GM23338 (cell line): ENCODE results near the gene ZNF526.

ENCODE experiments used
- CREB1 ChIP-seq: fragments of 250-450 bp; sonication (Bioruptor Pico); IDR thresholded peaks from 2 replicates; pipeline ENCODE4 v1.5.0; 2020; ENCODE audit warnings: low read depth, mild to moderate bottlenecking, moderate library complexity
- CTCF ChIP-seq, 2 experiments: fragments of 200-600 bp in 1 of 2; sonication (generic) in 1 of 2; conservative IDR thresholded peaks; 2 replicates each; pipeline versions ENCODE4 v1.5.1 to v1.6.1; 2016 to 2017; ENCODE audit warnings: antibody characterized with exemption in 2 of 2, low read depth in 2 of 2, mild to moderate bottlenecking in 2 of 2, moderate library complexity in 1 of 2
- EZH2 ChIP-seq: fragments of 200-600 bp; sonication (generic); IDR thresholded peaks from one replicate; pipeline ENCODE4 v1.8.0; 2017; ENCODE audit warnings: antibody characterized with exemption, mild to moderate bottlenecking, low read depth; ENCODE audit not compliant: unreplicated experiment
- POLR2AphosphoS5 ChIP-seq: IDR thresholded peaks from 2 replicates; pipeline ENCODE4 v1.6.1; 2016; ENCODE audit warnings: antibody characterized with exemption, low read depth
- REST ChIP-seq: IDR thresholded peaks from one replicate; pipeline ENCODE4 v1.6.1; 2018; ENCODE audit warnings: antibody characterized with exemption; ENCODE audit not compliant: unreplicated experiment
- ZNF114 ChIP-seq: fragments of 250-450 bp; sonication (Bioruptor Pico); IDR thresholded peaks from 2 replicates; pipeline ENCODE4 v1.5.0; 2020; ENCODE audit warnings: mild to moderate bottlenecking, moderate library complexity

- TF ChIP-seq CTCF (conservative IDR thresholded peaks at IDR 0.05; ENCODE audit: low read depth in 2 of 2) (no peak), POLR2AphosphoS5 (no peak), ZNF114 (CRISPR knock-in tag) (no peak), EZH2 (no peak), CREB1 (CRISPR knock-in tag) (no peak), REST (no peak)
These were observed 5.0 kb downstream of the ZNF526 start for GRCh38 chr19:42224940-42225717.
